Breast epithelium (tissue), 4 donors: ENCODE data around the gene RAPGEF4. TPM values are rescaled to one million over a fixed set of nuclear protein-coding genes. Genes with fewer than 3 reads are reported as not detected.

Source experiments
- DNase-seq, 2 donors: peaks; one replicate each; pipeline ENCODE4 v3.0.0-alpha.2; 2019; ENCODE audit warnings: low spot score in 2 of 2
- H3K27ac ChIP-seq, 2 donors: fragments of 200-600 bp; sonication (generic) in 1 of 2; one replicate each; pipeline ENCODE4 v1.5.1; 2016 to 2019; ENCODE audit warnings: mild to moderate bottlenecking in 1 of 2
- H3K27me3 ChIP-seq, 2 donors: fragments of 200-600 bp; sonication (generic) in 1 of 2; one replicate each; pipeline versions ENCODE4 v1.5.1 to v1.6.0; 2017 to 2019; ENCODE audit warnings: control low read depth in 1 of 2, mild to moderate bottlenecking in 1 of 2
- H3K36me3 ChIP-seq: fragments of 200-600 bp; one replicate; pipeline ENCODE4 v1.5.1; 2019
- H3K4me1 ChIP-seq, 2 donors: fragments of 200-600 bp; sonication (generic); one replicate each; pipeline ENCODE4 v1.5.1; 2016 to 2019; ENCODE audit warnings: control low read depth in 1 of 2
- H3K4me3 ChIP-seq, 3 donors: fragments of 200-600 bp; sonication (generic); 1 replicate in 2 of 3; 2 replicates in 1 of 3; pipeline ENCODE4 v1.5.1; 2016 to 2019; ENCODE audit warnings: mild to moderate bottlenecking in 3 of 3, moderate library complexity in 2 of 3
- H3K9me3 ChIP-seq, 2 donors: fragments of 200-600 bp; sonication (generic) in 1 of 2; one replicate each; pipeline ENCODE4 v1.5.1; 2016 to 2019; ENCODE audit warnings: control low read depth in 1 of 2
- POLR2A ChIP-seq: fragments of 450-650 bp; IDR thresholded peaks from one replicate; pipeline ENCODE4 v1.6.1; 2016; ENCODE audit warnings: antibody characterized with exemption, mild to moderate bottlenecking, moderate library complexity
- POLR2AphosphoS5 ChIP-seq, 3 donors: sonication (generic); formaldehyde crosslinking; IDR thresholded peaks; one replicate each; pipeline ENCODE4 v1.6.1; 2017; ENCODE audit warnings: antibody characterized with exemption in 3 of 3
- intact Hi-C: fragments of 100-400 bp; cut with DNase I; formaldehyde crosslinking; loops from one replicate; pipeline ENCODE4 v1.15.1; 2023; ENCODE audit warnings: low total_unique reads
- total RNA-seq, 3 donors: library from RNA; depleted of rRNA; stranded (reverse); fragments of >200 nt; gene quantifications; one replicate each; pipeline ENCODE4 v1.1.0, GENCODE V29; 2016
- TF ChIP-seq, protein P1 (sequence below), 3 donors: fragments of 450-650 bp; IDR thresholded peaks; one replicate each; pipeline ENCODE4 v1.5.1; 2016 to 2017; ENCODE audit warnings: antibody characterized with exemption in 3 of 3, mild to moderate bottlenecking in 3 of 3, moderate library complexity in 3 of 3

RAPGEF4 gene
- total RNA-seq, 3 donors from 2014 or later: 7.7 to 12.8 (median 11.6) TPM

DNA sequence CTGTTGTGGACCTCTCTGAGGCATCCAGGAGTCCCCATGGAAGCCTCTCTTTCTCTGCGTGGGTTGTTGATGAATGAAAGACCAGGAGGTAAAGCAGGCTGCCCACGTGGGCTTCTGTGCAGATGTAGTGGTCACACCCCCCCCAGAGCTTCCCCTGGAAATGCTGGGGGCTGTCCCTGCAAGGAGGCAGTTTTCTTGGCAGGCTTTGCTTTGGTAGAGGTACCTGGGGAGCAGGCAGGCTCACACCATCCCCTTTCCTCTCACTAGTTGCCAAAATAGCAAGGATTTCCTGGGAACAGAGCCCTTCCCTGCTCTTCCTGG is 242.4 kb downstream of the RAPGEF4 start:
- no peaks in the 10 kb centered on the region for H3K27me3 ChIP-seq
- H3K27ac ChIP-seq: no peak overlapping the region
- no peaks in the 10 kb centered on the region for H3K9me3 ChIP-seq
- DNase-seq: no peak
- H3K36me3 ChIP-seq: no peaks in the 10 kb centered on the region
- no peak overlapping the region for H3K4me3 ChIP-seq
- intact Hi-C loops: no loop called here
- no peak for TF ChIP-seq POLR2AphosphoS5 (IDR thresholded peaks at IDR 0.05)
- TF ChIP-seq, protein P1, sequence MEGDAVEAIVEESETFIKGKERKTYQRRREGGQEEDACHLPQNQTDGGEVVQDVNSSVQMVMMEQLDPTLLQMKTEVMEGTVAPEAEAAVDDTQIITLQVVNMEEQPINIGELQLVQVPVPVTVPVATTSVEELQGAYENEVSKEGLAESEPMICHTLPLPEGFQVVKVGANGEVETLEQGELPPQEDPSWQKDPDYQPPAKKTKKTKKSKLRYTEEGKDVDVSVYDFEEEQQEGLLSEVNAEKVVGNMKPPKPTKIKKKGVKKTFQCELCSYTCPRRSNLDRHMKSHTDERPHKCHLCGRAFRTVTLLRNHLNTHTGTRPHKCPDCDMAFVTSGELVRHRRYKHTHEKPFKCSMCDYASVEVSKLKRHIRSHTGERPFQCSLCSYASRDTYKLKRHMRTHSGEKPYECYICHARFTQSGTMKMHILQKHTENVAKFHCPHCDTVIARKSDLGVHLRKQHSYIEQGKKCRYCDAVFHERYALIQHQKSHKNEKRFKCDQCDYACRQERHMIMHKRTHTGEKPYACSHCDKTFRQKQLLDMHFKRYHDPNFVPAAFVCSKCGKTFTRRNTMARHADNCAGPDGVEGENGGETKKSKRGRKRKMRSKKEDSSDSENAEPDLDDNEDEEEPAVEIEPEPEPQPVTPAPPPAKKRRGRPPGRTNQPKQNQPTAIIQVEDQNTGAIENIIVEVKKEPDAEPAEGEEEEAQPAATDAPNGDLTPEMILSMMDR (IDR thresholded peaks at IDR 0.05): no peak
- no peak for TF ChIP-seq POLR2A
- no peaks in the 10 kb centered on the region for H3K4me1 ChIP-seq

DNA sequence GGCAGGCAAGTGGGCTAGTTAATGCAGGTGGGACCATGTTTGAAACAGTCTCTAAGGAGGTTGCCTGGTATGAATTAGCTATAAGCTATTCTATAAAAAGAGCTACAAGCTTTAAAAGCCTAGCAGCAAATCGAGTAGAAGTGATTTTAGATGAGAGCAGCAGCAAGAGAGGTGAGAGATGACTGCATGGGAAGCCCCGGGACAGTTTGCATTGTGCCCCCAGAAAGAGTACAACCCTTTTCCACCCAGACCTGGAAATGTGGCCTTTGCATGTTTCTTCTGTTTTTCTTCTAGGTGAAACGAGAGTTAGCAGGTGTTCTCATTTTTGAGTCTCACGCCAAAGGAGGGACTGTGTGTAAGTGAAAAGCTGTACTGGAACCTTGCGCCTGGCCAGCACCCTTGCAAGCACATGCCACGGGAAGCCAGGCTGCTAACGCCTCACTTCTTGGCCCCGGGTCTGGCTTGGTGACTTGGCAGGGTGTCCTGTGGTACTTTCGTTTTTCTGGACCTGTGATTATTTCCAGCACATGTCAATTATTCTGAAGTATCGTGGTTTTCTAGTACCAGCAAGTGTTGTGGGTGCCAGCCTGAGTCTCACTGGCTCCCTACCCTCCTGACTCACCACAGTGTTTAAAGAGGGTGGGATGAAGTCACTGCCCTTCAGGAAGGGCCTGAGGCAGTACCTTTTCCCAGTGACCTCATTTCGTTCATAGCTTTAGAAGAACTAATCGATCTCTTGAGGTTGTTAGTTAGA is 249.7 kb downstream of the RAPGEF4 start:
- Histone ChIP-seq H3K27me3 (no peaks in the 10 kb centered on the region), H3K4me3 (peak overlapping the region in 1 of 3 donors; percentile 19), H3K4me1 (no peaks in the 10 kb centered on the region), H3K9me3 (no peaks in the 10 kb centered on the region), H3K27ac (peak overlapping the region; percentile 48 to 49), H3K36me3 (no peaks in the 10 kb centered on the region)
- intact Hi-C loops: no loop called here
- peak in 1 of 2 donors; percentile 60 for DNase-seq
- no peak for TF ChIP-seq POLR2A
- TF ChIP-seq POLR2AphosphoS5 (IDR thresholded peaks at IDR 0.05): no peak
- TF ChIP-seq, protein P1 (IDR thresholded peaks at IDR 0.05): no peak

DNA sequence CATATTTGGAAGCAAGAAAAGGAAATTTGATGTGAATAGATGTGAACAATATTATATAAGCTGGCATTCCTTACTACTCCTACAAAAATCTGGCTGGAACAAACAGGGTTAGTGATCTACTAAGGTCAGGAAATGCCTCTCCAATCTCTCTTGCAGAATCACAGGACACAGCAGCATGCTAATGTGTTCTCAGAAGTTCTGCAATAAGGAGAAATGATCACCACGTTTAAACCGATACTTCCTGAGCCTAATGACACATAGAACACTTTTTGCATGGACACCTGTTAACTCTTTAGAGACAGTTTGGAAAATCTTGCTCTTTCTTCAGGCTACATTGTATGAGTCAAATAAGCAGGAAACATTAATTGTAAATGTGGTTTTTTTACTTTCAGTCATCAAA is 250.4 kb downstream of the RAPGEF4 start:
- Histone ChIP-seq H3K36me3 (no peaks in the 10 kb centered on the region), H3K4me1 (no peaks in the 10 kb centered on the region), H3K27ac (peak overlapping the region; percentile 48 to 49), H3K27me3 (no peaks in the 10 kb centered on the region), H3K9me3 (no peaks in the 10 kb centered on the region), H3K4me3 (no peak overlapping the region)
- DNase-seq: no peak
- TF ChIP-seq POLR2A (no peak), POLR2AphosphoS5 (IDR thresholded peaks at IDR 0.05) (no peak)
- TF ChIP-seq, protein P1 (IDR thresholded peaks at IDR 0.05): no peak
- intact Hi-C loops: no loop called here

DNA sequence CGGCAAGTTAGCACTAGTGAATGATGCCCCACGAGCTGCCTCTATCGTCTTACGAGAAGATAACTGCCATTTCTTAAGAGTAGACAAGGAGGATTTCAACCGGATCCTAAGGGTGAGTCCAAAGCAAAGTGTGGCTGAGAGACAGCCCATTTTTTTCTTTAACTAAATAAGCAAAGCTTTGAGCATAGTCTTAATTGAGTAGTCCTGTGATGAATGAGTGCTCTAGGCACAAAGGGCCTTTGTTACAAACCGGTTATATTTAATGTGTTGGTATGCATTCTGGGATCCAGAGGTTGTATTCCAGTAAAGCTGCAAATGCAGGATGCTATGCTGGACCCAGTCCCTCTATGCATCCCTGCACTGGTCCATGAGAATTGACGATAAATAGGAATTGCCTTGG is 253.1 kb downstream of the RAPGEF4 start:
- Histone ChIP-seq H3K9me3 (no peaks in the 10 kb centered on the region), H3K36me3 (no peaks in the 10 kb centered on the region), H3K27ac (no peak overlapping the region), H3K4me1 (no peaks in the 10 kb centered on the region), H3K27me3 (no peaks in the 10 kb centered on the region), H3K4me3 (no peak overlapping the region)
- intact Hi-C loops: no loop called here
- no peak for DNase-seq
- no peak for TF ChIP-seq POLR2A
- TF ChIP-seq POLR2AphosphoS5 (IDR thresholded peaks at IDR 0.05): no peak
- TF ChIP-seq, protein P1 (IDR thresholded peaks at IDR 0.05): no peak

DNA sequence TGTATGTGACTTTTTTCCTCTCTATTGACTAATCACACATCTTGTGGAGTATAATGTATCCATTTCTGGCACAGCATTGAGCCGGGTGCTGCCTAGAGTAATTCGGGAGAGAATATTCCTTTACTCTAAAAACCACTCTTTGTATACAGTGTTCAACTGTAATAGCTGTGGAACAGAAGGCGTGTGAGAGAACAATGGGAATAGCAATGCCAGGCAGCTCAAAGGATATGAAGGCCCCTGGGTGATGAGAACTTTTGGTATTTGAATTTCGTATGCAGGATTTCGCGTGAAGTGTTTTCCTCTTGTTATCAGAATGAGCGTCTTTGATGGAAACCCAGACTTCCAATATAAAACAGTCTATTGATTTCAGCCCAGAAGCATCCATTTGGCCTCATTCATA is 255.4 kb downstream of the RAPGEF4 start:
- H3K4me1 ChIP-seq: no peaks in the 10 kb centered on the region
- H3K27ac ChIP-seq: no peak overlapping the region
- TF ChIP-seq POLR2A: no peak
- H3K27me3 ChIP-seq: no peaks in the 10 kb centered on the region
- no peak for DNase-seq
- H3K36me3 ChIP-seq: no peaks in the 10 kb centered on the region
- intact Hi-C loops: no loop called here
- H3K9me3 ChIP-seq: no peaks in the 10 kb centered on the region
- no peak overlapping the region for H3K4me3 ChIP-seq
